CD4-positive, alpha-beta T cell (primary cell): ENCODE data around the gene ZNF541. TPM values are rescaled to one million over a fixed set of nuclear protein-coding genes. Genes with fewer than 3 reads are reported as not detected.

Experiments used
- ATAC-seq: fragments of 200-7000 bp; cut with Tn5 transposase; one replicate; pipeline ENCODE4 v1.10.0; 2022; ENCODE audit warnings: mild to moderate bottlenecking; ENCODE audit not compliant: poor library complexity
- CTCF ChIA-PET: fragments of 350-600 bp; sonication (Branson Sonifier 250); formaldehyde crosslinking; loops from one replicate; lab custom pipeline; 2021; ENCODE audit warnings: antibody characterized with exemption, inconsistent platforms; lab: Charles Lee
- POLR2A ChIA-PET: fragments of 350-600 bp; sonication (Branson Sonifier 250); formaldehyde crosslinking; loops from one replicate; lab custom pipeline; 2021; ENCODE audit warnings: antibody characterized with exemption, inconsistent platforms; lab: Charles Lee
- DNase-seq, 14 experiments: peaks; one replicate each; pipeline ENCODE4 v3.0.0-alpha.2; 2013 to 2020; ENCODE audit warnings: mixed read lengths in 2 of 14
- H3K27ac ChIP-seq, 2 donors: one replicate each; pipeline versions ENCODE4 v1.5.1 to v1.7.0; 2013; ENCODE audit warnings: low read length in 2 of 2, low read depth in 1 of 2, mild to moderate bottlenecking in 1 of 2
- H3K27me3 ChIP-seq, 2 experiments: 1 replicate in 1 of 2; 2 replicates in 1 of 2; pipeline versions ENCODE4 v1.6.1 to v1.7.0; 2013; ENCODE audit warnings: low read length in 2 of 2, control low read depth in 1 of 2, mild to moderate bottlenecking in 1 of 2, moderate library complexity in 1 of 2; ENCODE audit not compliant: insufficient read depth in 2 of 2, control insufficient read depth in 1 of 2
- H3K36me3 ChIP-seq: one replicate; pipeline ENCODE4 v1.6.1; 2013; ENCODE audit warnings: low read length, control low read depth; ENCODE audit not compliant: insufficient read depth
- H3K4me1 ChIP-seq: one replicate; pipeline ENCODE4 v1.6.1; 2013; ENCODE audit warnings: low read length, control low read depth; ENCODE audit not compliant: insufficient read depth
- H3K4me3 ChIP-seq: one replicate; pipeline ENCODE4 v1.5.1; 2013; ENCODE audit warnings: mild to moderate bottlenecking, low read length, moderate library complexity
- H3K9me3 ChIP-seq, 2 experiments: 1 replicate in 1 of 2; 2 replicates in 1 of 2; pipeline versions ENCODE4 v1.6.1 to v1.7.0; 2013; ENCODE audit warnings: low read length in 2 of 2, mild to moderate bottlenecking in 2 of 2, control low read depth in 1 of 2, moderate library complexity in 1 of 2; ENCODE audit not compliant: control insufficient read depth in 1 of 2, insufficient read depth in 1 of 2
- H3K27ac Mint-ChIP-seq: one replicate; pipeline ENCODE4 v1.8.0; 2020; ENCODE audit warnings: mixed read lengths
- H3K27me3 Mint-ChIP-seq: one replicate; pipeline ENCODE4 v1.8.0; 2021; ENCODE audit warnings: mixed read lengths
- H3K36me3 Mint-ChIP-seq: one replicate; pipeline ENCODE4 v1.8.0; 2021; ENCODE audit warnings: low read depth, mixed read lengths
- H3K4me1 Mint-ChIP-seq: one replicate; pipeline ENCODE4 v1.8.0; 2021; ENCODE audit warnings: low read depth, mixed read lengths
- H3K4me3 Mint-ChIP-seq: one replicate; pipeline ENCODE4 v1.8.0; 2020; ENCODE audit warnings: mild to moderate bottlenecking, mixed read lengths
- H3K9me3 Mint-ChIP-seq: one replicate; pipeline ENCODE4 v1.8.0; 2020; ENCODE audit warnings: mixed read lengths
- CTCF ChIP-seq: fragments of 200-600 bp; IDR thresholded peaks from one replicate; pipeline ENCODE4 v1.8.0; 2022; ENCODE audit warnings: antibody characterized with exemption, mild to moderate bottlenecking
- intact Hi-C, 2 experiments: fragments of 100-400 bp; cut with DNase I in 1 of 2; cut with micrococcal nuclease in 1 of 2; formaldehyde crosslinking; loops; one replicate each; pipeline versions ENCODE4 v1.15.1 to v1.9.0; 2023 to 2025; cut with DNase I, micrococcal nuclease
- total RNA-seq, 174 experiments: library from RNA in 2 of 174; stranded (reverse) in 2 of 174; gene quantifications; one replicate each; pipeline ENCODE4 v1.2.3 and lab custom pipeline; 2021 to 2026

ZNF541 gene
- total RNA-seq, 2 experiments from 2014 or later: 0.81 to 0.88 TPM

DNA sequence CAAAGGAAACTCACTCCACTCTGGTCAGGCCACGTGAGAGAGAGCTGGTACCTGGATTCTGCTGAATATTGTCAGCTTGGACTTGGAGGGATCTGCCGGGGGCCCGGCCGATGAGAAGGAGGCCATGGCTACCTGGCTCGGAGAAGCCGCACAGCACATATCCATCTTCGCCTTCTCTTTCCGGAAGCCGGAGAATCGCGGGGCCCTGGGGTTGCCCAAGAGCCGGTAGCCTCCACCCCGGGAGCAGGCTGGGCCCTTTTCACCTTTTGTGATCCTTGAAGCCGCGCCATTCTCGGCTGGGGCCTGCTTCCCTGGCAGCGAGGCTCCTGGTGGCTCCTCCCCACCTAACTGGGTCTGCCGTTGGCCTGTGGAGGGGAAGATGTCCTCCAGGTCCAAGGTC is 28.9 kb downstream of the ZNF541 start:
- Mint-ChIP-seq H3K27ac (no peak overlapping the region), H3K4me3 (no peak overlapping the region), H3K9me3 (no peaks in the 10 kb centered on the region), H3K27me3 (peaks cover 17% of the 10 kb centered on the region), H3K4me1 (peaks cover 21% of the 10 kb centered on the region), H3K36me3 (no peaks in the 10 kb centered on the region)
- ATAC-seq (no peak), DNase-seq (no peak)
- ChIA-PET POLR2A (interaction anchor here (2.6 kb wide), 1 partner anchor 56 kb away, joined by 6 read pairs; no protein-coding TSS in a partner anchor), CTCF (no interaction called here)
- intact Hi-C loops: loop anchor here in 1 of 2 experiments (5.0 kb wide), 1 partner anchor 33 kb away; no protein-coding TSS in a partner anchor
- Histone ChIP-seq H3K9me3 (peaks cover 0 to 16% of the 10 kb centered on the region in 2 experiments), H3K4me3 (no peak overlapping the region), H3K27me3 (peaks cover 11 to 21% of the 10 kb centered on the region in 2 experiments), H3K27ac (no peak overlapping the region), H3K4me1 (peaks cover 40% of the 10 kb centered on the region), H3K36me3 (no peaks in the 10 kb centered on the region)
- no peak for TF ChIP-seq CTCF

DNA sequence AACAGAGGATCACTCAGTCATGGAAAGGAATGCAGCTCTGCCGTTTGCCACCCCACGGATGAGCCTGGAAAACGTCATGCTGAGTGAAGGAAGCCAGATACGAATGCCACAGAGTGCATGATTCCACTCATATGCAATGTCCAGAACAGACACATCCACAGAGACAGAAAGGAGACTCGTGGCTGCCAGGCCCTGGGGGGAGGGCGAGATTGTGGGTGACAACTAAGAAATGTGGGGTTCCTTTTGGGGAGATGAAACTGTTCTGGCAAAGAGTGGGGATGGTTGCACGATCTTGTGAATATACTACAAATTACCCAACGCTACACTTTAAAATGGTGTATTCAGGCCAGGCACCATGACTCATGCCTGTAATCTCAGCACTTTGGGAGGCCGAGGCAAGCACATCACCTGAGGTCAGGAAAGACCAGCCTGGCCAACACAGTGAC is 30.9 kb downstream of the ZNF541 start:
- H3K4me3 ChIP-seq: no peak overlapping the region
- peaks cover 12% of the 10 kb centered on the region for H3K27me3 Mint-ChIP-seq
- intact Hi-C loops: loop anchor here in 1 of 2 experiments (5.0 kb wide), 1 partner anchor 35 kb away; no protein-coding TSS in a partner anchor
- ChIA-PET CTCF (interaction anchor here (1.4 to 1.5 kb wide), 2 partner anchors 27 to 66 kb away, joined by 3 to 4 read pairs; partner anchors contain the start of gene NAPA), POLR2A (interaction anchor here (0.6 to 2.6 kb wide), 3 partner anchors 58 to 163 kb away, joined by 3 to 6 read pairs (median 3); no protein-coding TSS in a partner anchor)
- peaks cover 21% of the 10 kb centered on the region for H3K4me1 Mint-ChIP-seq
- H3K9me3 Mint-ChIP-seq: no peaks in the 10 kb centered on the region
- H3K27me3 ChIP-seq: peaks cover 11 to 21% of the 10 kb centered on the region in 2 experiments
- H3K4me3 Mint-ChIP-seq: no peak overlapping the region
- H3K4me1 ChIP-seq: peaks cover 40% of the 10 kb centered on the region
- H3K27ac ChIP-seq: no peak overlapping the region
- no peaks in the 10 kb centered on the region for H3K36me3 ChIP-seq
- no peak for ATAC-seq
- no peak for TF ChIP-seq CTCF
- H3K27ac Mint-ChIP-seq: peak overlapping the region; percentile 79
- peaks cover 0 to 16% of the 10 kb centered on the region in 2 experiments for H3K9me3 ChIP-seq
- H3K36me3 Mint-ChIP-seq: no peaks in the 10 kb centered on the region
- no peak for DNase-seq

DNA sequence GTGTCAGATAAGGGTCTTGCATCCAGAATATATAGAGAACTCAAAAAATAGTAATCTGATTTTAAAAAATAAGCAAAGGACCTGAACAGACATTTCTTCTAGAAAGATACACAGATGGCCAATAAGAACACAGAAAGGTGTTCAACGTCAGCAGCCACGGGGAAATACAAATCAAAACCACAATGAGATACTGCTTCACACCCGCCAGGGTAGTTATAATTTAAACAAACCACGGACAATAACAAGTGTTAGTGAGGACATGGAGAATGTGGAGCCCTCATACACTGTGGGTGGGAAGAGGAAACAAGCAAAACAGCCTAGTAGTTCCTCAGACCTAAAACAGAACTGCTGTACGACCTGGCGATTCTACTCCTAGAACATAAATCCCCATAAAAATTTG is 31.4 kb downstream of the ZNF541 start:
- H3K4me1 Mint-ChIP-seq: peaks cover 21% of the 10 kb centered on the region

More for the DNA sequence above, 31.4 kb downstream of the ZNF541 start:
- Histone ChIP-seq H3K4me3 (no peak overlapping the region), H3K36me3 (no peaks in the 10 kb centered on the region), H3K27ac (peak overlapping the region in 1 of 2 donors; percentile 19), H3K4me1 (peaks cover 40% of the 10 kb centered on the region), H3K9me3 (peaks cover 0 to 16% of the 10 kb centered on the region in 2 experiments), H3K27me3 (peaks cover 11 to 21% of the 10 kb centered on the region in 2 experiments)
- peak in 5 of 14 experiments; percentile 10 to 82 (median 77) for DNase-seq
- POLR2A ChIA-PET: no interaction called here
- TF ChIP-seq CTCF: no peak
- Mint-ChIP-seq H3K36me3 (no peaks in the 10 kb centered on the region), H3K27me3 (peaks cover 10% of the 10 kb centered on the region), H3K9me3 (no peaks in the 10 kb centered on the region), H3K27ac (peak overlapping the region; percentile 79), H3K4me3 (peak overlapping the region; percentile 3)
- CTCF ChIA-PET: no interaction called here
- peak; percentile 94 for ATAC-seq
- intact Hi-C loops: loop anchor here in 1 of 2 experiments (2.0 to 5.0 kb wide), 2 partner anchors 36 to 67 kb away; partner anchors contain the start of gene BICRA
